Fibroblast of lung (primary cell): ENCODE data around the gene TMEM11. TPM values are rescaled to one million over a fixed set of nuclear protein-coding genes. Genes with fewer than 3 reads are reported as not detected.

Experiments used
- DNase-seq, 2 donors: peaks; one replicate each; pipeline versions ENCODE4 v3.0.0 to v3.0.0-alpha.2; 2010; ENCODE audit warnings: low read depth in 2 of 2
- H2AFZ ChIP-seq: 2 replicates; pipeline ENCODE4 v1.5.1; 2012; ENCODE audit warnings: low read length, control low read depth, inconsistent platforms
- H3K27ac ChIP-seq: 2 replicates; pipeline ENCODE4 v1.5.1; 2011; ENCODE audit warnings: low read length, control low read depth; ENCODE audit not compliant: insufficient read depth
- H3K27me3 ChIP-seq: 2 replicates; pipeline ENCODE4 v1.5.1; 2011; ENCODE audit warnings: mild to moderate bottlenecking, low read length; ENCODE audit not compliant: control insufficient read depth, insufficient read depth
- H3K36me3 ChIP-seq: 2 replicates; pipeline ENCODE4 v1.5.1; 2011; ENCODE audit warnings: low read length; ENCODE audit not compliant: control insufficient read depth, insufficient read depth
- H3K4me1 ChIP-seq: 2 replicates; pipeline ENCODE4 v1.5.1; 2011; ENCODE audit warnings: low read length; ENCODE audit not compliant: control insufficient read depth, insufficient read depth; ENCODE audit errors: extremely low read depth
- H3K4me2 ChIP-seq: 2 replicates; pipeline ENCODE4 v1.5.1; 2011; ENCODE audit warnings: low read length, control low read depth; ENCODE audit not compliant: insufficient read depth; ENCODE audit errors: extremely low read depth
- H3K4me3 ChIP-seq, 4 experiments: fragments of 200-600 bp in 1 of 4; sonication (generic) in 1 of 4; replicated peaks in 1 of 4; 2 replicates each; pipeline ENCODE4 v1.5.1; 2011 to 2016; ENCODE audit warnings: low read length in 4 of 4, low read depth in 3 of 4, mild to moderate bottlenecking in 3 of 4, control low read depth in 2 of 4, inconsistent platforms in 1 of 4, mixed read lengths in 1 of 4; ENCODE audit not compliant: insufficient read depth in 1 of 4; ENCODE audit errors: control extremely low read depth in 1 of 4
- H3K79me2 ChIP-seq: 2 replicates; pipeline ENCODE4 v1.5.1; 2012; ENCODE audit warnings: mild to moderate bottlenecking, low read length, inconsistent platforms; ENCODE audit not compliant: control insufficient read depth, insufficient read depth
- H3K9ac ChIP-seq: 2 replicates; pipeline ENCODE4 v1.5.1; 2011; ENCODE audit warnings: mild to moderate bottlenecking, low read length, control low read depth; ENCODE audit not compliant: insufficient read depth
- H3K9me3 ChIP-seq: 2 replicates; pipeline ENCODE4 v1.5.1; 2012; ENCODE audit warnings: low read depth, low read length; ENCODE audit not compliant: control insufficient read depth, insufficient read depth
- H4K20me1 ChIP-seq: 2 replicates; pipeline ENCODE4 v1.5.1; 2011; ENCODE audit warnings: low read length; ENCODE audit not compliant: control insufficient read depth, insufficient read depth; ENCODE audit errors: extremely low read depth
- CTCF ChIP-seq, 2 donors: IDR thresholded peaks in 1 of 2; conservative IDR thresholded peaks in 1 of 2; 1 replicate in 1 of 2; 2 replicates in 1 of 2; pipeline ENCODE4 v1.5.1; 2011 to 2012; ENCODE audit warnings: low read length in 2 of 2, control low read depth in 1 of 2, inconsistent platforms in 1 of 2, low read depth in 1 of 2, mild to moderate bottlenecking in 1 of 2
- EZH2 ChIP-seq: IDR thresholded peaks from 2 replicates; pipeline ENCODE4 v1.5.1; 2012; ENCODE audit warnings: low read length, control low read depth, mild to moderate bottlenecking; ENCODE audit errors: missing control alignments
- polyA plus RNA-seq, 2 donors: library from polyadenylated mRNA; depleted of rRNA in 1 of 2; stranded (reverse) in 1 of 2; unstranded in 1 of 2; fragments of >200 nt; gene quantifications; 2 replicates each; pipeline ENCODE4 v1.2.1, GENCODE V29; 2011 to 2012; ENCODE audit warnings: missing spikeins in 1 of 2
- total RNA-seq: library from RNA; depleted of rRNA; stranded (reverse); fragments of >200 nt; gene quantifications from 2 replicates; pipeline ENCODE4 v1.2.1, GENCODE V29; 2014

The TMEM11 gene
- total and polyA plus RNA-seq, 2 donors (not counting 1 experiment from before 2014, with no cell fraction given): 21.5 to 41.1 TPM

DNA sequence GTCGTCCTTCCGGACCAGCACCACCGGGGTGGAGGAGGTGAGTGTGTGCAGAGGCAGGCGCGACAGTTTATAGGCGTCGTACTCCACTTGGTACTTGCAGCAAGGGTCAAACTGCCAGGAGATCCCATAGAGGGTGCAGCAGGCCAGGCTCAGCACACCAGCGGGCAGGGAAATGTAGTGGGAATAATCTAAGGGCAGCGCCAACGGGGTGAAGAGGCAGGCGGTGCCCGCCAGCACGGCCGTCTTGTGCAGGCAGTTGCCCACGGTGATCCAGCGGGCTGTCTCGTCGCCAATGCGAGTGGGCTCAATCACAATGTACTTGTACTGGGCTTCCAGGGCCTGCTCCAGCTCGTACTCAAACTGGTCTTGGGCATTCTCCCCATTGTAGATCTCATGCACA, 15.6 kb downstream of the TMEM11 start:
- Histone ChIP-seq H4K20me1 (no peaks in the 10 kb centered on the region), H3K4me1 (no peaks in the 10 kb centered on the region), H3K9ac (no peak overlapping the region), H3K27me3 (no peaks in the 10 kb centered on the region), H3K4me2 (no peak overlapping the region), H3K9me3 (no peaks in the 10 kb centered on the region), H2AFZ (no peak overlapping the region), H3K27ac (no peak overlapping the region), H3K36me3 (peaks cover 11% of the 10 kb centered on the region), H3K4me3 (no peak overlapping the region), H3K79me2 (peaks cover 50% of the 10 kb centered on the region)
- no peak for DNase-seq
- TF ChIP-seq CTCF (conservative IDR thresholded peaks at IDR 0.05 in 1 of 2, IDR thresholded peaks at IDR 0.05 in 1 of 2; ENCODE audit: low read depth in 1 of 2, low read length in 2 of 2) (no peak), EZH2 (no peak)

- Histone ChIP-seq H3K27me3 (no peaks in the 10 kb centered on the region), H3K27ac (no peak overlapping the region), H3K79me2 (peaks cover 27% of the 10 kb centered on the region), H3K9ac (no peak overlapping the region), H4K20me1 (no peaks in the 10 kb centered on the region), H3K4me1 (no peaks in the 10 kb centered on the region), H3K4me2 (no peak overlapping the region), H3K4me3 (no peak overlapping the region), H2AFZ (no peak overlapping the region), H3K36me3 (peaks cover 10% of the 10 kb centered on the region), H3K9me3 (no peaks in the 10 kb centered on the region)
- TF ChIP-seq EZH2: no peak
- no peak for TF ChIP-seq CTCF (conservative IDR thresholded peaks at IDR 0.05 in 1 of 2, IDR thresholded peaks at IDR 0.05 in 1 of 2; ENCODE audit: low read depth in 1 of 2, low read length in 2 of 2)
- no peak for DNase-seq
Observed at GRCh38 chr17:21196126-21196525, 17.8 kb downstream of the TMEM11 start.

- no peaks in the 10 kb centered on the region for H3K4me1 ChIP-seq
- H3K79me2 ChIP-seq: peaks cover 13% of the 10 kb centered on the region
- no peak overlapping the region for H3K27ac ChIP-seq
- peak overlapping the region in 1 of 4 experiments; percentile 29 for H3K4me3 ChIP-seq
- no peaks in the 10 kb centered on the region for H3K27me3 ChIP-seq
- peak overlapping the region; percentile 53 for H3K4me2 ChIP-seq
- H3K9me3 ChIP-seq: no peaks in the 10 kb centered on the region
- peaks cover 10% of the 10 kb centered on the region for H3K36me3 ChIP-seq
- H3K9ac ChIP-seq: no peak overlapping the region
- TF ChIP-seq EZH2: no peak
- TF ChIP-seq CTCF (conservative IDR thresholded peaks at IDR 0.05 in 1 of 2, IDR thresholded peaks at IDR 0.05 in 1 of 2; ENCODE audit: low read depth in 1 of 2, low read length in 2 of 2): no peak
- no peaks in the 10 kb centered on the region for H4K20me1 ChIP-seq
- H2AFZ ChIP-seq: no peak overlapping the region
- peak in 1 of 2 donors; percentile 80 for DNase-seq
Observed at GRCh38 chr17:21194703-21195102, 19.3 kb downstream of the TMEM11 start.
